GM23248 (cell line): Measurements from ENCODE around the gene COX4I1. TPM values are rescaled to one million over a fixed set of nuclear protein-coding genes. Genes with fewer than 3 reads are reported as not detected.

Experiments used
- DNase-seq: peaks from one replicate; pipeline ENCODE4 v3.0.0-alpha.2; 2015
- H2AFZ ChIP-seq: fragments of 200-600 bp; sonication (generic); 2 replicates; pipeline ENCODE4 v1.6.1; 2016; ENCODE audit warnings: antibody characterized with exemption
- H3F3A ChIP-seq: fragments of 200-600 bp; sonication (generic); 2 replicates; pipeline ENCODE4 v1.6.1; 2016; ENCODE audit warnings: mild to moderate bottlenecking, antibody characterized with exemption, mixed run types; ENCODE audit not compliant: insufficient read depth
- H3K27ac ChIP-seq: fragments of 200-600 bp; sonication (generic); 2 replicates; pipeline ENCODE4 v1.5.1; 2016; ENCODE audit warnings: mild to moderate bottlenecking
- H3K27me3 ChIP-seq: fragments of 200-600 bp; sonication (generic); replicated peaks from 2 replicates; pipeline ENCODE4 v1.6.1; 2016; ENCODE audit warnings: mild to moderate bottlenecking; ENCODE audit not compliant: insufficient read depth
- H3K36me3 ChIP-seq: fragments of 200-600 bp; sonication (generic); 2 replicates; pipeline ENCODE4 v1.6.1; 2016; ENCODE audit warnings: low read depth, mild to moderate bottlenecking
- H3K4me1 ChIP-seq: fragments of 200-600 bp; sonication (generic); 2 replicates; pipeline ENCODE4 v1.6.1; 2016; ENCODE audit warnings: mild to moderate bottlenecking; ENCODE audit not compliant: insufficient read depth
- H3K4me2 ChIP-seq: fragments of 200-600 bp; sonication (generic); one replicate; pipeline ENCODE4 v1.6.1; 2016; ENCODE audit warnings: mild to moderate bottlenecking; ENCODE audit not compliant: unreplicated experiment
- H3K4me3 ChIP-seq: fragments of 200-600 bp; sonication (generic); 2 replicates; pipeline ENCODE4 v1.5.1; 2016; ENCODE audit warnings: mild to moderate bottlenecking
- H3K79me2 ChIP-seq: fragments of 200-600 bp; sonication (generic); 2 replicates; pipeline ENCODE4 v1.6.1; 2016; ENCODE audit warnings: mild to moderate bottlenecking; ENCODE audit not compliant: insufficient read depth
- H3K9ac ChIP-seq: fragments of 200-600 bp; sonication (generic); 2 replicates; pipeline ENCODE4 v1.6.1; 2016; ENCODE audit warnings: mild to moderate bottlenecking
- H3K9me2 ChIP-seq: fragments of 200-600 bp; sonication (generic); 2 replicates; pipeline ENCODE4 v1.6.1; 2016; ENCODE audit warnings: mixed run types, mild to moderate bottlenecking, moderate library complexity; ENCODE audit not compliant: insufficient read depth
- H3K9me3 ChIP-seq: fragments of 200-600 bp; sonication (generic); one replicate; pipeline ENCODE4 v1.6.1; 2017; ENCODE audit warnings: low read depth
- H4K20me1 ChIP-seq: fragments of 200-600 bp; sonication (generic); 2 replicates; pipeline ENCODE4 v1.6.0; 2016; ENCODE audit not compliant: insufficient read depth
- EZH2 ChIP-seq: fragments of 200-600 bp; sonication (generic); IDR thresholded peaks from 2 replicates; pipeline ENCODE4 v1.6.1; 2018; ENCODE audit warnings: antibody characterized with exemption, mild to moderate bottlenecking; ENCODE audit not compliant: insufficient read depth, poor library complexity, severe bottlenecking
- EZH2phosphoT487 ChIP-seq: fragments of 200-600 bp; sonication (generic); IDR thresholded peaks from 2 replicates; pipeline ENCODE4 v1.6.1; 2018; ENCODE audit warnings: antibody characterized with exemption, moderate library complexity, mild to moderate bottlenecking, low read depth; ENCODE audit not compliant: insufficient read depth
- WGBS, 2 experiments: methylation state at CpG; one replicate each; pipeline ENCODE4 v1.1.6; 2015 to 2017; ENCODE audit warnings: low lambda C conversion rate in 2 of 2, low coverage in 1 of 2; ENCODE audit errors: missing lambda C conversion rate in 2 of 2; 5-methylcytosine and 5-hydroxymethylcytosine counted together
- in situ Hi-C: fragments of 300-500 bp; cut with MboI; formaldehyde crosslinking; loops from 2 replicates; pipeline ENCODE4 v1.15.0; 2020
- polyA plus RNA-seq: library from polyadenylated mRNA; unstranded; fragments of >200 nt; fragmentation: Nextera tagmentation; extraction: Ambion mirVana; gene quantifications from 2 replicates; pipeline ENCODE4 v1.2.1, GENCODE V29; 2016
- small RNA-seq: library from RNA; depleted of rRNA; stranded (forward); fragments of <200 nt; gene quantifications from one replicate; pipeline ENCODE3, GENCODE V24; 2014; ENCODE audit warnings: low read depth, low replicate concordance
- total RNA-seq: library from RNA; depleted of rRNA; stranded (reverse); fragments of >200 nt; shearing (Covaris generic); gene quantifications from 2 replicates; pipeline ENCODE4 v1.2.3, GENCODE V29; 2014; rRNA removed

COX4I1 gene
- total and polyA plus RNA-seq, 2 experiments from 2014 or later = 390 to 566 TPM

GRCh38 chr16:85856585-85856984 is 57.1 kb downstream of the COX4I1 start:
- H3K9ac ChIP-seq = no peak overlapping the region
- H3K9me3 ChIP-seq = no peaks in the 10 kb centered on the region
- in situ Hi-C loops = no loop called here
- H3K79me2 ChIP-seq = no peaks in the 10 kb centered on the region
- no peaks in the 10 kb centered on the region for H3K9me2 ChIP-seq
- H3K4me3 ChIP-seq = no peak overlapping the region
- H3K27ac ChIP-seq = no peak overlapping the region
- peaks cover 36% of the 10 kb centered on the region for H3K27me3 ChIP-seq
- no peak overlapping the region for H2AFZ ChIP-seq
- DNase-seq = no peak
- H3K36me3 ChIP-seq = no peaks in the 10 kb centered on the region
- H3F3A ChIP-seq = no peaks in the 10 kb centered on the region
- H3K4me1 ChIP-seq = no peaks in the 10 kb centered on the region
- no peak overlapping the region for H3K4me2 ChIP-seq
- TF ChIP-seq EZH2 (no peak), EZH2phosphoT487 (no peak)
- H4K20me1 ChIP-seq = no peaks in the 10 kb centered on the region
- 63 to 66% methylated on average over 5 of the region's 5 CpGs for WGBS, 2 experiments

Small RNAs within 50 kb of the gene (small RNA-seq; reads per million reads assigned to genes)
- gene RNU1-103P = not detected

Other genes starting within 250 kb of the COX4I1 start
- 35.1 and 46.3 TPM in 2 replicates for gene GSE1, start 186.4 kb upstream of the COX4I1 start, total RNA-seq
- gene GSE1, start 186.4 kb upstream of the COX4I1 start, polyA plus RNA-seq = 10.6 and 11.6 TPM in 2 replicates
- gene GINS2, start 110.7 kb upstream of the COX4I1 start, total RNA-seq = 3.8 and 9.9 TPM in 2 replicates
- gene GINS2, start 110.7 kb upstream of the COX4I1 start, polyA plus RNA-seq = 6.5 and 8.9 TPM in 2 replicates
- gene C16orf74, start 48.6 kb upstream of the COX4I1 start, total RNA-seq = 3.8 and 13.2 TPM in 2 replicates
- 6.5 and 7.0 TPM in 2 replicates for gene C16orf74, start 48.6 kb upstream of the COX4I1 start, polyA plus RNA-seq
- gene EMC8, start 151 bp upstream of the COX4I1 start, total RNA-seq = 35.2 and 44.1 TPM in 2 replicates
- gene EMC8, start 151 bp upstream of the COX4I1 start, polyA plus RNA-seq = 39.4 and 41.7 TPM in 2 replicates
- not detected in 2 replicates for gene IRF8, start 99.5 kb downstream of the COX4I1 start, total RNA-seq
- gene IRF8, start 99.5 kb downstream of the COX4I1 start, polyA plus RNA-seq = 0.31 and 0.58 TPM in 2 replicates